EL (cell line): Measurements from ENCODE around the gene RAD9A.

Experiments used
- DNase-seq: peaks from one replicate; pipeline ENCODE4 v3.0.0-alpha.2; 2016

RAD9A gene

GRCh38 chr11:67357831-67358670 is 33.7 kb upstream of the RAD9A start:
- peak; percentile 72 for DNase-seq

- no peak for DNase-seq
Observed at GRCh38 chr11:67364169-67364568, 27.6 kb upstream of the RAD9A start.

- DNase-seq: no peak
Observed at GRCh38 chr11:67364783-67365722, 26.7 kb upstream of the RAD9A start.

- DNase-seq: no peak
Observed at GRCh38 chr11:67365736-67366444, 25.9 kb upstream of the RAD9A start.

GRCh38 chr11:67366546-67366945 is 25.2 kb upstream of the RAD9A start:
- no peak for DNase-seq

GRCh38 chr11:67366961-67367760 is 24.6 kb upstream of the RAD9A start:
- no peak for DNase-seq

GRCh38 chr11:67367761-67368227 is 24.0 kb upstream of the RAD9A start:
- no peak for DNase-seq

GRCh38 chr11:67368621-67369020 is 23.2 kb upstream of the RAD9A start:
- no peak for DNase-seq

- no peak for DNase-seq
Observed at GRCh38 chr11:67369275-67369674, 22.5 kb upstream of the RAD9A start.

- DNase-seq: peak; percentile 53
Observed at GRCh38 chr11:67369801-67370284, 21.9 kb upstream of the RAD9A start.

GRCh38 chr11:67370351-67371076 is 21.3 kb upstream of the RAD9A start:
- DNase-seq: peak; percentile 43

- DNase-seq: peak; percentile 65
Observed at GRCh38 chr11:67371189-67371910, 20.4 kb upstream of the RAD9A start.

GRCh38 chr11:67371911-67372320 is 19.9 kb upstream of the RAD9A start:
- no peak for DNase-seq

GRCh38 chr11:67372321-67372992 is 19.3 kb upstream of the RAD9A start:
- peak; percentile 24 for DNase-seq

GRCh38 chr11:67372993-67373647 is 18.7 kb upstream of the RAD9A start, which contains the start of gene CLCF1:
Gene CLCF1 (minus strand): TSS chr11:67373598. CDS start chr11:67373539, 59 bp downstream.
- peak; percentile 68 for DNase-seq

- DNase-seq: peak; percentile 99
Observed at GRCh38 chr11:67373648-67374570, 17.9 kb upstream of the RAD9A start.

GRCh38 chr11:67374571-67375281 is 17.1 kb upstream of the RAD9A start:
- peak; percentile 52 for DNase-seq
